Endothelial cell of umbilical vein (primary cell): ENCODE data around the gene ADSL. TPM values are rescaled to one million over a fixed set of nuclear protein-coding genes. Genes with fewer than 3 reads are reported as not detected.

ENCODE experiments used
- BruUV-seq: library from RNA; stranded (reverse); fragments of 400-500 nt; replicated peaks from 2 replicates; lab custom pipeline; 2021; lab: Mats Ljungman, UMichigan
- CTCF ChIA-PET: fragments of 300-600, 350-600 bp; sonication (Branson Sonifier 250); formaldehyde crosslinking; loops from one replicate; lab custom pipeline; 2021; ENCODE audit warnings: antibody characterized with exemption, inconsistent platforms; lab: Charles Lee
- POLR2A ChIA-PET: fragments of 300-600, 350-600 bp; sonication (Branson Sonifier 250); formaldehyde crosslinking; loops from one replicate; lab custom pipeline; 2021; ENCODE audit warnings: antibody characterized with exemption, inconsistent platforms; lab: Charles Lee
- DNase-seq: peaks from one replicate; pipeline ENCODE4 v3.0.0-alpha.2; 2011; ENCODE audit warnings: low read depth, low spot score
- FAIRE-seq: peaks from 2 replicates; lab custom pipeline; 2011; peaks lifted over from hg19 to GRCh38; lab: Jason Lieb, UNC
- H2AFZ ChIP-seq: 2 replicates; pipeline ENCODE4 v1.6.0; 2012; ENCODE audit warnings: low read depth, low read length, control low read depth, inconsistent platforms
- H3K27ac ChIP-seq: 2 replicates; pipeline ENCODE4 v1.5.1; 2011; ENCODE audit warnings: low read depth, mild to moderate bottlenecking, control low read depth, low read length, moderate library complexity; ENCODE audit not compliant: insufficient read depth
- H3K27me3 ChIP-seq, 2 experiments: 2 replicates each; pipeline versions ENCODE4 v1.6.0 to v1.6.1; 2011; ENCODE audit warnings: low read length in 2 of 2, mixed read lengths in 1 of 2; ENCODE audit not compliant: control insufficient read depth in 2 of 2, insufficient read depth in 2 of 2
- H3K36me3 ChIP-seq, 2 experiments: 2 replicates in 1 of 2; 3 replicates in 1 of 2; pipeline ENCODE4 v1.5.1; 2011; ENCODE audit warnings: low read length in 2 of 2, mild to moderate bottlenecking in 1 of 2, moderate library complexity in 1 of 2; ENCODE audit not compliant: control insufficient read depth in 2 of 2, insufficient read depth in 2 of 2; ENCODE audit errors: extremely low read depth in 1 of 2
- H3K4me1 ChIP-seq: 3 replicates; pipeline ENCODE4 v1.5.1; 2011; ENCODE audit warnings: mild to moderate bottlenecking, low read length; ENCODE audit not compliant: control insufficient read depth, insufficient read depth; ENCODE audit errors: extremely low read depth
- H3K4me2 ChIP-seq: 2 replicates; pipeline ENCODE4 v1.6.1; 2011; ENCODE audit warnings: low read length, control low read depth, mixed read lengths; ENCODE audit not compliant: insufficient read depth
- H3K4me3 ChIP-seq, 3 experiments: fragments of 200-600 bp in 1 of 3; sonication (generic), shearing (Covaris generic) in 1 of 3; replicated peaks in 1 of 3; 2 replicates each; pipeline ENCODE4 v1.5.1; 2011 to 2016; ENCODE audit warnings: control low read depth in 3 of 3, low read length in 3 of 3, mild to moderate bottlenecking in 2 of 3, inconsistent platforms in 1 of 3, low read depth in 1 of 3, moderate library complexity in 1 of 3; ENCODE audit not compliant: insufficient read depth in 1 of 3
- H3K79me2 ChIP-seq: 2 replicates; pipeline ENCODE4 v1.6.0; 2012; ENCODE audit warnings: low read length, inconsistent platforms; ENCODE audit not compliant: control insufficient read depth, insufficient read depth
- H3K9ac ChIP-seq: replicated peaks from 2 replicates; pipeline ENCODE3; 2011; ENCODE audit warnings: low read length, control low read depth; ENCODE audit not compliant: insufficient read depth; ENCODE audit errors: extremely low read depth
- H3K9me1 ChIP-seq: replicated peaks from 3 replicates; pipeline ENCODE4 v1.6.0; 2011; ENCODE audit warnings: mild to moderate bottlenecking, low read length; ENCODE audit not compliant: control insufficient read depth, insufficient read depth; ENCODE audit errors: extremely low read depth
- H3K9me3 ChIP-seq: replicated peaks from 2 replicates; pipeline ENCODE4 v1.5.1; 2012; ENCODE audit warnings: low read length, inconsistent platforms; ENCODE audit not compliant: control insufficient read depth, insufficient read depth
- H4K20me1 ChIP-seq: replicated peaks from 2 replicates; pipeline ENCODE3; 2011; ENCODE audit warnings: mild to moderate bottlenecking, low read length; ENCODE audit not compliant: control insufficient read depth, insufficient read depth; ENCODE audit errors: extremely low read depth
- EZH2 ChIP-seq: IDR thresholded peaks from 2 replicates; pipeline ENCODE4 v1.6.1; 2012; ENCODE audit warnings: borderline replicate concordance, low read depth, mild to moderate bottlenecking, moderate library complexity, low read length, inconsistent platforms; ENCODE audit not compliant: severe bottlenecking
- JUN ChIP-seq: IDR thresholded peaks from 2 replicates; pipeline ENCODE4 v1.6.1; 2011; ENCODE audit warnings: borderline replicate concordance, low read depth; ENCODE audit not compliant: insufficient read length, insufficient read depth
- POLR2A ChIP-seq: IDR thresholded peaks from 2 replicates; pipeline ENCODE4 v1.6.1; 2012; ENCODE audit warnings: low read depth, mild to moderate bottlenecking, control low read depth, low read length
- dilution Hi-C: fragments of 300-500 bp; cut with MboI; formaldehyde crosslinking; loops from one replicate; pipeline ENCODE4 v1.15.0; 2019; ENCODE audit warnings: low sequenced_read_pairs; ENCODE audit not compliant: extremely low pct_ligation_motif_present
- intact Hi-C: fragments of 100-400 bp; cut with micrococcal nuclease; formaldehyde crosslinking; loops from one replicate; pipeline ENCODE4 v1.10.0; 2022
- polyA plus RNA-seq, 4 experiments: library from polyadenylated mRNA; depleted of rRNA in 3 of 4; stranded (reverse) in 3 of 4; unstranded in 1 of 4; fragments of >200 nt; gene quantifications; 2 replicates each; pipeline versions ENCODE4 v1.2.1 to v1.2.3, GENCODE V29; 2011 to 2012; ENCODE audit warnings: missing spikeins in 1 of 4
- total RNA-seq: library from RNA; stranded (reverse); gene quantifications from 2 replicates; pipeline ENCODE4 v1.2.3, GENCODE V29; 2021

ADSL gene
- total and polyA plus RNA-seq, 2 donors (not counting 3 experiments of a cell fraction or from before 2014, with no cell fraction given) = 103 to 141 TPM

DNA sequence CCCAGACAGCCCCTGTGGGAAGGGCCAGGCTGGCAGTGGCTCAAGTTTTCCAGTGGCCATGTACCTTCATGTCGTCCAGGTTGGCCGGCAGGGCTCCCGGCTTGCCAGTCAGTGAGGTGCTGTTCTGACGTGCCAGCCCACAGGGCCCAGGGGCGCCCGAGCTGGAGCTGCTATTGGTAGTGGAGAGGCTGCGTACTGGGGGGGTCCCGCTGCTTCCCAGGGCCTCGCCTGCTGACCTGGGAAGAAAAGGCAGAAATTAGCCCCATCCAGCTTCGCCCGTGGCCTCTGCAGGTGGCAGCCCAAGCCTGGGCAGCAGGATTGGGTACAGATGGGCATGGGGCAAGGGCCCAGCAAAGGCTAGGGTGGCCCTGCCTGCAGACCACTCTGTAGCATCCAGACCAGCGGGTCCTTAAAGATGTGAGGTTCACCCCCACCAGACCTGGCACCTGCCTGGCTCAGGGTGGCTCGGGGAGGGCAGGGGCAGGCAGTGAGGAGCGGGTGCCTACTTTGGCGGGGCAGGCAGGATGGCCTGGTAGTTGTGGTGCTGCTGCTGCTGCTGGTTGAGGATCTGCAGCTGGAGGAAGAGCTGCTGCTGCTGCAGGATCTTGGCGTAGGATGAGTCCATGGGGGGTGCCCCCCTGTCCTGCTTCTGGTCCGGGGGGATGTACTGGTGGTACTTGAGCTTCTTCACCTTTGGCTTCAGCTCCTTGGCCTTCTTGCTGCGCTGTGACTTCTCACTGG is 74.2 kb downstream of the ADSL start:
- H2AFZ ChIP-seq = no peak overlapping the region
- no peaks in the 10 kb centered on the region for H3K9me3 ChIP-seq
- no peaks in the 10 kb centered on the region for H3K27me3 ChIP-seq
- TF ChIP-seq POLR2A = no peak
- dilution Hi-C loops (no loop called here), intact Hi-C loops (no loop called here)
- no TSS peak for BruUV-seq
- CTCF ChIA-PET = no interaction called here
- H3K4me2 ChIP-seq = no peak overlapping the region
- no peak overlapping the region for H3K27ac ChIP-seq
- H3K4me1 ChIP-seq = no peaks in the 10 kb centered on the region
- FAIRE-seq = no peak
- no peak overlapping the region for H3K4me3 ChIP-seq
- peaks cover 2 to 65% of the 10 kb centered on the region in 2 experiments for H3K36me3 ChIP-seq
- H4K20me1 ChIP-seq = no peaks in the 10 kb centered on the region
- no peak for DNase-seq
- H3K9ac ChIP-seq = no peak overlapping the region
- no peaks in the 10 kb centered on the region for H3K9me1 ChIP-seq
- H3K79me2 ChIP-seq = no peaks in the 10 kb centered on the region
- POLR2A ChIA-PET = no interaction called here

DNA sequence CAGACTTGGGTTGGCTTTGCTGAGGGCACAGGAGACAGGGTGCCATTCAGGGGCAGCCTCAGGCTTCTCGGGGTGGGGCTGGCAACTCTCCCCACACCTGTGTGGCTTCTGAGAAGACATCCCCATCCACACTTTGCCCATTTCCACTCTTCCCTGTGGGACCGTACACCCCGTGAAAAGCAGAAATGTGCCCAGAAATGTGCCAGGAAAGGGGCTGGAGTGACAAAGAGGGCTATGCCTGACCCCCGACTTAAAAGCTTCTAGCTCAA is 74.7 kb downstream of the ADSL start:
- no peak for FAIRE-seq
- no peak for TF ChIP-seq EZH2
- TF ChIP-seq JUN = no peak
- no peak for TF ChIP-seq POLR2A
- H3K27ac ChIP-seq = no peak overlapping the region
- no TSS peak for BruUV-seq
- intact Hi-C loops (no loop called here), dilution Hi-C loops (no loop called here)
- CTCF ChIA-PET = no interaction called here
- H3K9me1 ChIP-seq = no peaks in the 10 kb centered on the region
- H3K79me2 ChIP-seq = no peaks in the 10 kb centered on the region
- no peak overlapping the region for H3K4me3 ChIP-seq
- DNase-seq = no peak
- no peaks in the 10 kb centered on the region for H3K4me1 ChIP-seq
- H3K4me2 ChIP-seq = no peak overlapping the region
- no peaks in the 10 kb centered on the region for H4K20me1 ChIP-seq
- H3K9ac ChIP-seq = no peak overlapping the region
- H3K27me3 ChIP-seq = no peaks in the 10 kb centered on the region
- no peaks in the 10 kb centered on the region for H3K9me3 ChIP-seq
- POLR2A ChIA-PET = no interaction called here
- no peak overlapping the region for H2AFZ ChIP-seq
- H3K36me3 ChIP-seq = peaks cover 2 to 70% of the 10 kb centered on the region in 2 experiments
